Effector CD8-positive, alpha-beta T cell (primary cell): ENCODE results near the gene LILRA5.
"Not testable (repeated sequence)": the region's sequence is repeated elsewhere in the genome, so short reads cannot be mapped to it uniquely, and the experiment has no call there.

ENCODE experiments used
- DNase-seq: peaks from one replicate; lab custom pipeline; 2025; lab: John Stamatoyannopoulos, UW

Gene LILRA5

DNA sequence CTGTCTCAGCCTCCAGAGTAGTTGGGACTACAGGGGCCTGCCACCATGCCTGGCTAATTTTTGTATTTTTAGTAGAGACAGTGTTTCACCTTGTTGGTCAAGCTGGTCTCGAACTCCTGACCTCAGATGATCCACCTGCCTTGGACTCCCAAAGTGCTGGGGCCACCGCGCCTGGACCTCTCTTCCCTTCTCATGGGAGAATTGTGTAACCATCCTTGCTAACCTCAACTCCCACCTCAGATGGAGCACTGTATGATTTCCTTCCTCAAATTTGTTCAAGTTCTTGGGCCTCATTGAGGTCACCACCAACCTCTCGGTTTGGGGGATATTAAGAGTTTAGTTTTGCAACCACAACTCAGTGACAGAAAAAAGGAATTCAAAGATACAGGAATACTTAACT, 10.7 kb downstream of the LILRA5 start:
- no peak for DNase-seq

GRCh38 chr19:54299515-54299914, 13.5 kb downstream of the LILRA5 start:
- DNase-seq = no peak

DNA sequence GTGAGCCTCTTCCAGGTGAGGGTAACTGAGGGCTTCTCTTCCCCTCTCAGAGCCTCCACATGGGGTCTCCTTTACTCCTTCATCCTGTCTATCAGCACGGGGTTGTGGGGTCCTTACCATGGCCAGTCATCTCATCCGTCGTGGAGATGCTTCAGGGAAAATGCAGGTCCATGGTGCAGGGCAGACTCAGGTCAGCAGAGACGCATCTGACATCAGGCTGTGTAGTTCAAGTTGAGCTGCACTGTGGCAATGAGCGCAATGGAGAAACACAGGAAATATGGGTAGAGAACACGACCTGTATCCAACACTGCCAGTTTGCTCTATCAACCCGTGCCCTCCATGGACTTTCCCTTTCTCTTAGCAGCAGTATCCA, 13.9 kb downstream of the LILRA5 start:
- DNase-seq = no peak

DNA sequence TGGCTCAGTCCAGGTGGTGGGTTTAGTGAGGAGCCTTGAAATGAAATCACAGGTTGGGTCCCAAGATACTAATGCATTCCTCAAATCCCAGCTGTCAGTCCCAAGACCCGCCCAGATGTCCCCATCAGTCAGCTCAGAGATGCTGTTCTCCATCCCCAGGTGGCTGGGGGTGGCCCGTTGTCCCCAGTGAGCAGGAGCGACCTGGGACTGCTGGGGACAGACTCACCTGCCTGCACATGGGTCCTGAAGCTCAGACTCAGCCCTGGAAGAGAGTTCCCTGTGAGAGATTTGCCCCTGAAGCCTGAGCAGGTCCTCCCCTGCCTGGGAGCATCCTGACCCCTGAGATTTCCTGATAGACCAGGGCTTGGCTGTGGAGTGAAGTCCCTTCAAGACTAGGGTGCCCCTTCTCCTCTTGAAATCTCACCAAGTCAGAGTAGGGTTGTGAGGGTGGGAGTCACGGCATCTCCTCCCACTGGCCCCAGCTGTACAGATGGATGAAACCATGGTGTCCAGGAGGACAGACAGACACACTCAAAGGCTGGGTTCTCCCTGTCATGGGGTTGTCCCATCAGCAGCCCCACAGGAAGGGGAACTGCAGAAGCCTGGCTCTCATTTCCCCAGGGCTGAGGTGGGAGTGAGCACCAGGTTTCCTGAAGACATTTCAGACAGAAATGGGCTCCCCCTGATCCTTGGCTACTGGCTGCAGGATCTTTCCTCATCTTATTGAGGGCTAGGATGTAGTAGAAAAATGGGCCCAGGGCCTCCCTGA, 14.4 kb downstream of the LILRA5 start:
- no peak for DNase-seq

GRCh38 chr19:54297759-54298305, 15.1 kb downstream of the LILRA5 start:
- no peak for DNase-seq

DNA sequence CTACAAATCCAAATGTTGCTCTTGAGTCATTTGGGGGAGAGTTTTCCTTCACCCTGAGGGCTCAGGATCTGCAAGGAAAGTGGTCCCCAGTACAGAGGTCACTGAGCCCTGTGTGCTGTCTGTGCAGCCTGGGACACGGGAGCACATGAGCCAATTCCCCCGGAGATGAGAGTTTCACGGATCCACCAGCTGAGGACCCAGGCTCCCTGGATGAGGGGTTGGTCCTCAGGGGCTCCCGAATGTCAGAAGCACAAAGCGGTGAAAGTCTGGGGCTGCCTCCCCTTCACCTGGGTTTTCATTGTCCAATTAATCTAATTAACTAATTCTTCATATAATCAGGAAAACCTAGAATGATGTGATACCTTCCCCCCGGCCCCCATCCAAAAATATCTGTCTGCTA, 18.4 kb downstream of the LILRA5 start:
- DNase-seq = no peak

- DNase-seq = not testable (repeated sequence)
Measured at GRCh38 chr19:54289160-54289559, 23.8 kb downstream of the LILRA5 start.

DNA sequence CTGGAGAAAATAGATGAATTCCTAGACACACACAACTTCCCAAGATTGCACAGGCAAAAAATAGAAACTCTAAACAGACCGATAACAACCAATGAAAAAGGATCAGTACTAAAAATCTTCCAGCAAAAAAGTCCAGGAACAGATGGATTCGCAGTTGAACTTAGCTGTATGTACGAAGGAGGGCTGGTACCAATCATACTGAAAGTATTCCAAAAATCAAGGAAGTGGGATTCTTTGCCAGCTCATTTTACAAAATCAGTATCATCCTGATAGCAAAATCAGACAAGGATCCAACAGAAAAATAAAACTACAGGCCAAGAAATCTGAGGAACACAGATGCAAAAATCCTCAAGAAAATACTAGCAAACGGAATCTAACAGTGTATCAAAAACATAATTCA, 25.5 kb downstream of the LILRA5 start:
- no peak for DNase-seq

DNA sequence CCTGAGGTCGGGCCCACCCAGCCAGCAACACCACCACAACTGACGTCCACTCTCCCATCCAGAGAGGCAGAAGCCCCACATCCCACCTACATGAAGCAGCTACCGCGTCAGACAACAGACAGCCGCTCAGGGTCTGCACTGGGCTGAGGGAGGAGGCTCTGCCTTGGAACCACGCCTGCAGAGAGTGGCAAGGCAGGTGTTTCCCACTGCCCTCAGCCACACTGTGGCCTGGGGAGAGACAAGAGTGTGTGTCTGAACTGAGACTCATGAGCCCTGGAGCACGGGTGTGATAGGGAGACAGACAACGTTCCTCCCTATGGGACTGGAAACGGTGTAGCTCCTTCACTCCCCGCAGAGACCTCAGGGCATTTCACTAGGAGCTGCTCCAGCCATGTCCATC, 26.7 kb downstream of the LILRA5 start:
- not testable (repeated sequence) for DNase-seq

DNA sequence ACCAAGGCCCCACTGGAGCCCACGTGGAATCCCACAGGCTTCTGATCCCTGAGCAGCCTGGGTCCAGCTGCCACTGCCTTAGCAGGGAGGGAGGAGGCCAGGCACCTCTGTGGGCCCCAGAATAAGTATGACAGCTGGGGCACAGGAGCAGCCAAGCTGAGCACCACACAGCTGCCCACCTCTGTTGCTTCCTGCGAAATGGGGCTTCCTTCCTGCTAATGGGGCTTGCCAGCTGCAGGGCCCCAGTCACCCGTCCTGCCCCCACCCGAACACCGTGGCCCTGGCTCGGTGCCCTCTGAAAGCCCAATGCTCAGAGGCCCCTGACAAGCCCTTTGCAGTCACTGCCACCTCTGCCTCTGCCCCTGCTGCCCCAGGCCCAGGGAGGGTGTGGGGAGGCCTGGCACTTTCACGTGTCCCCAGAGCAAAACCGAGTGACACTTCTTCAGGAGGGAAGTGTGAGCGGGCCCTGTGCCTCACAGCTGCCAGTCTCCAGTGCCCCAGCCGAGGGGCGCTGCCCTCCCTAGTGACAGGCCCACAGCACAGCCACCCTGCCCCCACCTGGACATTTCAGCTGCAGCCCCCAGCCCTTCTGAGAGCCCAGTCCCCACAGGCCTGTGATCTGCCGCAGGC, 27.4 kb downstream of the LILRA5 start:
- DNase-seq = not testable (repeated sequence)

DNA sequence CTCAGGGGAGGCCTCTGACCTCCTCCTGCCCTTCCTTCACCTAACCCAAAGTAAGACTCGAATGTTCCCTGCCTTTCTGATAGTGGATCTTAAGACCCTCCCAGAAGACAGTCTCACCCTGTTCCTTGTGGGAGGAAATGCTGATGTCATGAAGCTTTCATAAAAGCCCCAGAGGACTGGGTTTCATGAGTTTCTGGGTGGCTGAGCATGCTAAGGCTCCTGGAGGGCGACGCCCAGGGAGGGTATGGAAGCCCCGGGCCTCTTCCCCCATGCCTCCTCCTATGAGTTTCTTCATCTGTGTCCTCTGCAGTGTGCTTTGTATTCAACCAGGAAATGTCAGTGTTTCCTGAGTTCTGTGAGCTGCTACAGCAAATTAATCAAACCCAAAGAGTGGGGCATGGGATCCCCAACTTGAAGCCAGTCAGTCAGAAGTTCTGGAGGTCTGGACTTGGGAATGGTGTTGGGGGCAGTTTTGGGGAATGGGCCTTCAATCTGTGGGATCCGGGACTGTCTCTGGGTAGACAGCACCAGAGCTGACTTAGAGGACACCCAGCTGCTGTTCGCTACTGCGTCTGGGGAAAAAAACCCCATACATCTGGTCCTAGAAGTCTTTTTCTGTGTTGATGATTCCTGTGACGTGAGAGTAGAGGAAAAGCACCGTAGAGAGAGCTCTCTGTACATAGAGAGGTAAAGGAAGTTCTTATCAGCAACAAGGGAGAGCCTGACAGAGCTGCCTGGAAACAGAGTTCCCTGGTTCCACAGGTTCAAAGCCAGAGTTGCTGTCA, 30.1 kb downstream of the LILRA5 start:
- no peak for DNase-seq

- DNase-seq = not testable (repeated sequence)
Measured at GRCh38 chr19:54281729-54282075, 31.3 kb downstream of the LILRA5 start.

DNA sequence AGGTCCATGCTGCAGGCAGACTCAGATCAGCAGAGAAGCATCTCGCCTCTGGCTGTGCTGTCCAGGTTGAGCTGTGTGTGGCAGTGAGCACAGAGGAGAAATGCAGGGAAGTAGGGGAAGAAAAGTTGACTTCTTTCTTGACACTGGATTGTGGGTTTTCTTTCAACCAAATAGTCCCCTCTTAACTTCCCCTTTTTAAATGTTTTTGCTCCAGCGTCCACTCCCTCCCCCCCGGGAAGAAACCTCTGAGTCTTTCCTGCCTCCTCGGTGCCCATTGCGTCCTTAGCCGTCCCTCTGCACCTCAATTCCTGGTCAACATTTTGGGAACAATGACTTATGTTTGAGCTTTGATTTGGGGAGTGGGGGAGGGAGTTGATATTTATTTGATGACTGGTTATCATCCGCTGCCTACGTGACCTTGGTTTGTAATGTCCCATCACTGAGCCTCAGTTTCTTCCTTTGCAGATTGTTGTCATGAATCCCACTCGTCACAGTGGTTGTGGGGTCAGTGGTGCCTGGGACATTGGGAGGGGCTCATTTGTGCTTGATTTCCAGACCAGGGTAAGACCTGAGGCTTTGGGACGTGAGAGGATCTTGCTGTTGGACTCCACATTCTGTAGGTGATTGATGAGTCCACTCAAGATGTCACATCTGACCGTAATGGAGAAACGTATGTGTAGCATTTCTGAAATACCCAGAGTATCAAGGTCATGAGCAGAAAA, 31.8 kb downstream of the LILRA5 start, which contains the start of gene LILRB2:
LILRB2 (minus strand) TSS at position 104 of the 722 bp plus-strand sequence. CDS start 614 bp downstream, outside the sequence.
- DNase-seq = no peak

DNA sequence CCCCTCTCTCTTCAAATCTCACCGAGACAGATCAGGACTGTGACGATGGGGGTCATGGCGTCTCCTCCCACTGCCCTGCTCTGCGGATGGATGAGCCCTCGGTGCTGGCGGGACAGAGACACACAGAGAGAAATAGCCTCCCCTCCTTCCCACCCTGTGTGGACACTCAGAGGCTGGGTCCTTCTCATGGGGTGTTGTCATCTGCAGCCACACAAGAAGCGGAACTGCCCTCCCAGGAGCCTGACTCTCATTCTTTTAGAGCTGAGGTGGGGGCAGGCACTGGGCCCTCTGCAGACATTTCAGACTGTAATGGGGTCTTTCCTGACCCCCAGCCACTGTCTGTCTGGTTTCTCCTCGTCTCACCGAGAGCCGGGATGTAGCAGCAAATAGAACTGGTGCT, 32.5 kb downstream of the LILRA5 start:
- DNase-seq = not testable (repeated sequence)

DNA sequence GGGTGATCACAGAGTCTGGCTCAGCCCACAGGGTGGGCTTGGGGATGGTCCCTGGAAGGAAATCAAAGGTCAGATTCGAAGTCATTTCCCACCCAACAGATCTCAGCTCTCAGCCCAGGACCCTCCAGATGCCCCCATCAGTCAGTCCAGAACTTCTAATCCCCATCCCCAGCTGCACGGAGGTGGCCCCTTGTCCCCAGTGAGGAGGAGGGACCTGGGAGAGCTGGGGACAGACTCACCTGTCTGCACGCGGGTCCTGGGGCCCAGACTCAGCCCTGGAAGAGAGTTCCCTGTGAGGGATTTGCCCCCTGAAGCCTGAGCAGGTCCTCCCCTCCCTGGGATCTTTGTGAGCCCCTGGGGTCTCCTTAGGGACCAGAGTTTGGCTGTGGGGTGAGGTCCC, 32.9 kb downstream of the LILRA5 start:
- not testable (repeated sequence) for DNase-seq

- DNase-seq = no peak
Measured at GRCh38 chr19:54279406-54279962, 33.5 kb downstream of the LILRA5 start.

- DNase-seq = not testable (repeated sequence)
Measured at GRCh38 chr19:54278571-54279195, 34.3 kb downstream of the LILRA5 start.

GRCh38 chr19:54278056-54278455, 34.9 kb downstream of the LILRA5 start:
- not testable (repeated sequence) for DNase-seq

DNA sequence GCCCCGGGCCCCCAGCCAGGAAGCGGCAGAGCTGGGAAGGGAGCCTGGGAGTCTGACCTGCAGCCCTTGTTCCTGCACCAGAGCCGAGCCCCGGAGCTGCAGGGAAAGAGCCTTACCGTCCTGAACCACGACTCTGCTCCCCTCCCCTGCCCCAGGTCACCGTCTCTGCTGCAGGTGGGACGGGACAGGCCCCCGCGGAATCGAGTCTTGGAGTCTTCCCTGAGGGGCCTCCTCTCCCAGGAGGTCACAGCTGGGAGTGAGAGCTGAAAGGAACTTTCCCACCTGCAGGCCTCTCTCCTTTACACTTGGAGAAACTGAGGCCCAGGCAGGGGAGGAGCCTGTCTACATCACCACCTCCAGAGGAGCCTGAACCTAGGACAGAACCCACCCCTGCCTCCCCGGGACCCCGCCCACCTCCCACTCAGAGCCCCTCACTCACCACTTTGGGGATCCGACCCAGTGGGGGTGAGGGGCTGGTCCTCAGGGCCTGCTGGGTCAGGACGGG, 35.8 kb downstream of the LILRA5 start:
- DNase-seq = not testable (repeated sequence)

DNA sequence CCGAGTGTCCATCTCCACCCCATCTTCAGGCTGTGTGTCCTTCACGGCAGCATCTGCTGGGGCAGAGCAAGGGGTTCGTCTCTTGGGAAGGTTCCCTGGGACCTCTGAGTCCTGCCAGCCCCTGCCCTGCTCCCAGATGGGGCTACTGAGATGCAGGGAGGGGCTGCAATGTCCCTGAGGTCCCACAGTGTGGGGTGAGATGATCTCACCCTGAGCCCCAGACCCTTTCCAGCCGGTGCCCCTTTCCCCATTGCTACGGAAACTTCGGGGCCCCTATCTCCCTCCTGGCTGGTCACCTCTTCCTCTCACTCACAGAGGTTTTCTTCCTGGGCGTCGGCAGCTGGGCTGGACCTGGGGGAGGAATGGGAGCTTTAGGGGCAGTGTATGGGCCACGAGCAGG, 37.0 kb downstream of the LILRA5 start:
- no peak for DNase-seq

GRCh38 chr19:54274516-54274915, 38.5 kb downstream of the LILRA5 start:
- DNase-seq = not testable (repeated sequence)
